ENCODE data around the gene NOTCH1. TPM values are rescaled to one million over a fixed set of nuclear protein-coding genes. Genes with fewer than 3 reads are reported as not detected.

NOTCH1 gene
- total and polyA plus RNA-seq, 2 of the 13 experiments (the other 11 are each of a cell fraction or from before 2014, with no cell fraction given), result 0.09 to 0.35 TPM

- no peak for TF ChIP-seq TBP (CRISPR knock-in tag; IDR thresholded peaks at IDR 0.05)
- no peak for TF ChIP-seq MED13 (CRISPR knock-in tag; IDR thresholded peaks at IDR 0.05)
- no peak for TF ChIP-seq MATR3 (CRISPR knock-in tag; IDR thresholded peaks at IDR 0.05)
- peak; percentile 88; the same call in 1 of the 2 replicates for TF ChIP-seq DZIP1 (CRISPR knock-in tag; IDR thresholded peaks at IDR 0.05)
- TF ChIP-seq NBN (conservative IDR thresholded peaks at IDR 0.05), result no peak
- TF ChIP-seq ZSCAN9 (CRISPR knock-in tag; IDR thresholded peaks at IDR 0.05; ENCODE audit: borderline replicate concordance), result no peak; the same call in 1 of the 2 replicates
- TF ChIP-seq MED1 (CRISPR knock-in tag; IDR thresholded peaks at IDR 0.05), result no peak
- no peak for TF ChIP-seq ZBTB40 (IDR thresholded peaks at IDR 0.05)
- TF ChIP-seq ZBTB40 (CRISPR knock-in tag; IDR thresholded peaks at IDR 0.05), result no peak
- TF ChIP-seq SP140L (CRISPR knock-in tag; IDR thresholded peaks at IDR 0.05; ENCODE audit: borderline replicate concordance), result no peak
- 0 out of 2 replicates have a peak, but pooled peaks have one; percentile 16 for TF ChIP-seq SOX5 (CRISPR knock-in tag; IDR thresholded peaks at IDR 0.05; ENCODE audit: borderline replicate concordance)
- no peak for TF ChIP-seq ZNF773 (CRISPR knock-in tag; IDR thresholded peaks at IDR 0.05; ENCODE audit: borderline replicate concordance)
- no peak; the same call in 1 of the 2 replicates for TF ChIP-seq DMAP1 (CRISPR knock-in tag; IDR thresholded peaks at IDR 0.05)
- no peak for TF ChIP-seq CREM (IDR thresholded peaks at IDR 0.05)
- no peak for TF ChIP-seq CREM (CRISPR knock-in tag; IDR thresholded peaks at IDR 0.05)
Observed at GRCh38 chr9:136483589-136484152, 62.2 kb downstream of the NOTCH1 start (continued).
